Ascending aorta (tissue), 2 donors: ENCODE measurements around the gene DIP2C. TPM values are rescaled to one million over a fixed set of nuclear protein-coding genes. Genes with fewer than 3 reads are reported as not detected.

Experiments
- DNase-seq, 2 donors: peaks; one replicate each; pipeline ENCODE4 v3.0.0-alpha.2; 2019; ENCODE audit warnings: low spot score in 2 of 2
- H3K27ac ChIP-seq, 2 donors: fragments of 200-600 bp; sonication (generic); one replicate each; pipeline ENCODE4 v1.5.1; 2016 to 2017; ENCODE audit warnings: mild to moderate bottlenecking in 1 of 2
- H3K27me3 ChIP-seq: fragments of 200-600 bp; sonication (generic); one replicate; pipeline ENCODE4 v1.5.1; 2017
- H3K36me3 ChIP-seq, 2 donors: fragments of 200-600 bp; sonication (generic); one replicate each; pipeline ENCODE4 v1.5.1; 2016
- H3K4me1 ChIP-seq, 2 donors: fragments of 200-600 bp; sonication (generic); one replicate each; pipeline ENCODE4 v1.5.1; 2016 to 2017; ENCODE audit warnings: mild to moderate bottlenecking in 1 of 2
- H3K4me3 ChIP-seq, 2 donors: fragments of 200-600 bp; sonication (generic); one replicate each; pipeline ENCODE4 v1.5.1; 2016 to 2017; ENCODE audit warnings: mild to moderate bottlenecking in 1 of 2
- H3K9me3 ChIP-seq, 2 donors: fragments of 200-600 bp; sonication (generic); one replicate each; pipeline ENCODE4 v1.5.1; 2016
- CTCF ChIP-seq, 3 experiments: fragments of 200-600 bp in 2 of 3; fragments of 450-650 bp in 1 of 3; sonication (generic) in 2 of 3; IDR thresholded peaks; one replicate each; pipeline ENCODE4 v1.5.1; 2016 to 2019; ENCODE audit warnings: antibody characterized with exemption in 3 of 3, mild to moderate bottlenecking in 1 of 3, moderate library complexity in 1 of 3
- intact Hi-C: fragments of 100-400 bp; cut with DNase I; formaldehyde crosslinking; loops from one replicate; pipeline ENCODE4 v1.15.1; 2023
- total RNA-seq: library from RNA; depleted of rRNA; stranded (reverse); fragments of >200 nt; gene quantifications from one replicate; pipeline ENCODE4 v1.1.0, GENCODE V29; 2016

DIP2C gene
- total RNA-seq, 1 donor from 2014 or later = 14.7 TPM

- H3K4me1 ChIP-seq = peaks cover 2 to 24% of the 10 kb centered on the region in 2 donors
- no peaks in the 10 kb centered on the region for H3K9me3 ChIP-seq
- H3K27ac ChIP-seq = no peak overlapping the region
- H3K36me3 ChIP-seq = no peaks in the 10 kb centered on the region
- no peak for TF ChIP-seq CTCF (IDR thresholded peaks at IDR 0.05)
- no peak for DNase-seq
- H3K4me3 ChIP-seq = no peak overlapping the region
- intact Hi-C loops = no loop called here
- H3K27me3 ChIP-seq = no peaks in the 10 kb centered on the region
Measured at GRCh38 chr10:628386-629045, 61.0 kb downstream of the DIP2C start.

- intact Hi-C loops = no loop called here
- no peaks in the 10 kb centered on the region for H3K9me3 ChIP-seq
- DNase-seq = no peak
- H3K4me1 ChIP-seq = peaks cover 0 to 21% of the 10 kb centered on the region in 2 donors
- no peak overlapping the region for H3K27ac ChIP-seq
- no peaks in the 10 kb centered on the region for H3K27me3 ChIP-seq
- H3K36me3 ChIP-seq = no peaks in the 10 kb centered on the region
- H3K4me3 ChIP-seq = no peak overlapping the region
- TF ChIP-seq CTCF (IDR thresholded peaks at IDR 0.05) = no peak
Measured at GRCh38 chr10:627032-627992, 62.2 kb downstream of the DIP2C start.

- no peak overlapping the region for H3K27ac ChIP-seq
- DNase-seq = no peak
- intact Hi-C loops = no loop called here
Measured at GRCh38 chr10:625751-626711, 63.4 kb downstream of the DIP2C start.

GRCh38 chr10:625333-625696 is 64.2 kb downstream of the DIP2C start:
- TF ChIP-seq CTCF (IDR thresholded peaks at IDR 0.05) = no peak
- Histone ChIP-seq H3K4me3 (no peak overlapping the region), H3K27ac (no peak overlapping the region), H3K4me1 (peaks cover 0 to 21% of the 10 kb centered on the region in 2 donors), H3K36me3 (no peaks in the 10 kb centered on the region), H3K9me3 (no peaks in the 10 kb centered on the region), H3K27me3 (no peaks in the 10 kb centered on the region)
- DNase-seq = no peak
- intact Hi-C loops = no loop called here

More at GRCh38 chr10:625751-626711, 63.4 kb downstream of the DIP2C start:
- TF ChIP-seq CTCF (IDR thresholded peaks at IDR 0.05) = no peak
- Histone ChIP-seq H3K9me3 (no peaks in the 10 kb centered on the region), H3K36me3 (no peaks in the 10 kb centered on the region), H3K27me3 (no peaks in the 10 kb centered on the region), H3K4me3 (no peak overlapping the region), H3K4me1 (peaks cover 0 to 21% of the 10 kb centered on the region in 2 donors)

- Histone ChIP-seq H3K27ac (peak overlapping the region; percentile 60 to 64), H3K36me3 (no peaks in the 10 kb centered on the region), H3K4me3 (no peak overlapping the region), H3K9me3 (no peaks in the 10 kb centered on the region), H3K4me1 (peaks cover 0 to 21% of the 10 kb centered on the region in 2 donors), H3K27me3 (no peaks in the 10 kb centered on the region)
- intact Hi-C loops = no loop called here
- no peak for DNase-seq
- TF ChIP-seq CTCF (IDR thresholded peaks at IDR 0.05) = no peak
Measured at GRCh38 chr10:624605-625332, 64.7 kb downstream of the DIP2C start.
